HCT116 (cell line): ENCODE results near the gene FAM83F. TPM values are rescaled to one million over a fixed set of nuclear protein-coding genes. Genes with fewer than 3 reads are reported as not detected.

ENCODE experiments used
- ATAC-seq: fragments of 200-7000 bp; cut with Tn5 transposase; 2 replicates; pipeline ENCODE4 v1.9.1; 2020; ENCODE audit warnings: mild to moderate bottlenecking, moderate library complexity
- BruUV-seq: library from RNA; stranded (reverse); fragments of 400-500 nt; replicated peaks from 2 replicates; lab custom pipeline; 2021; lab: Mats Ljungman, UMichigan
- CTCF ChIA-PET: fragments of 300-600 bp; sonication (Branson Sonifier 250); formaldehyde crosslinking; loops from one replicate; lab custom pipeline; 2021; ENCODE audit warnings: antibody characterized with exemption; lab: Charles Lee
- POLR2A ChIA-PET: fragments of 300-600, 350-600 bp; sonication (Branson Sonifier 250); formaldehyde crosslinking; loops from one replicate; lab custom pipeline; 2021; ENCODE audit warnings: antibody characterized with exemption; lab: Charles Lee
- RAD21 ChIA-PET, 2 experiments: fragments of 300-600 bp; sonication (Branson Sonifier 250); formaldehyde crosslinking; loops; one replicate each; lab custom pipeline; 2023; ENCODE audit warnings: low total read pairs in 2 of 2; ENCODE audit not compliant: uncharacterized antibody in 2 of 2, unreplicated experiment in 2 of 2, low non-redundant PET in 1 of 2; lab: Charles Lee
- DNase-seq: peaks from one replicate; pipeline ENCODE4 v3.0.0-alpha.2; 2010; ENCODE audit warnings: low read depth, low spot score
- H2AFZ ChIP-seq: fragments of 200-600 bp; shearing (Covaris generic), sonication (generic); 2 replicates; pipeline ENCODE4 v1.6.1; 2017; ENCODE audit warnings: low read depth, mixed run types, mixed read lengths, antibody characterized with exemption, low read length; ENCODE audit not compliant: poor library complexity, severe bottlenecking
- H3K27ac ChIP-seq: 2 replicates; pipeline ENCODE4 v1.5.1; 2012; ENCODE audit warnings: low read depth, low read length
- H3K27me3 ChIP-seq: fragments of 200-600 bp; sonication (generic); 2 replicates; pipeline ENCODE4 v1.6.1; 2016; ENCODE audit warnings: mixed run types, low read length, mixed read lengths; ENCODE audit not compliant: insufficient read depth
- H3K36me3 ChIP-seq, 2 experiments: fragments of 200-500 bp in 1 of 2; fragments of 200-600 bp in 1 of 2; sonication (Bioruptor generic) in 1 of 2; sonication (generic) in 1 of 2; 2 replicates each; pipeline versions ENCODE4 v1.5.1 to v1.6.1; 2014 to 2016; ENCODE audit warnings: low read length in 2 of 2, inconsistent platforms in 1 of 2, mixed read lengths in 1 of 2, mixed run types in 1 of 2; ENCODE audit not compliant: insufficient read depth in 2 of 2, control insufficient read depth in 1 of 2
- H3K4me1 ChIP-seq, 2 experiments: fragments of 200-600 bp in 1 of 2; sonication (generic) in 1 of 2; 2 replicates each; pipeline versions ENCODE4 v1.5.1 to v1.6.1; 2012 to 2017; ENCODE audit warnings: low read length in 2 of 2, inconsistent platforms in 1 of 2, mild to moderate bottlenecking in 1 of 2, mixed read lengths in 1 of 2, mixed run types in 1 of 2, moderate library complexity in 1 of 2; ENCODE audit not compliant: insufficient read depth in 2 of 2, control insufficient read depth in 1 of 2
- H3K4me2 ChIP-seq: fragments of 200-600 bp; sonication (generic); 2 replicates; pipeline ENCODE4 v1.6.1; 2017; ENCODE audit warnings: mixed run types, low read length, mixed read lengths
- H3K4me3 ChIP-seq, 2 experiments: fragments of 200-600 bp in 1 of 2; sonication (generic) in 1 of 2; replicated peaks in 1 of 2; 2 replicates each; pipeline ENCODE4 v1.5.1; 2011 to 2016; ENCODE audit warnings: low read length in 2 of 2, control low read depth in 1 of 2, low read depth in 1 of 2, mild to moderate bottlenecking in 1 of 2, mixed read lengths in 1 of 2, mixed run types in 1 of 2
- H3K79me2 ChIP-seq: fragments of 200-600 bp; sonication (generic); 2 replicates; pipeline ENCODE4 v1.6.1; 2017; ENCODE audit warnings: mild to moderate bottlenecking, mixed run types, low read length, moderate library complexity, mixed read lengths; ENCODE audit not compliant: insufficient read depth
- H3K9ac ChIP-seq: fragments of 200-600 bp; sonication (generic); 2 replicates; pipeline ENCODE4 v1.6.1; 2016; ENCODE audit warnings: low read length, mixed read lengths
- H3K9me2 ChIP-seq: fragments of 200-600 bp; sonication (generic), shearing (Covaris generic); 2 replicates; pipeline ENCODE4 v1.6.1; 2017; ENCODE audit warnings: mixed run types, mild to moderate bottlenecking, moderate library complexity; ENCODE audit not compliant: insufficient read depth
- H3K9me3 ChIP-seq, 2 experiments: fragments of 200-500 bp in 1 of 2; fragments of 200-600 bp in 1 of 2; sonication (Bioruptor generic) in 1 of 2; sonication (generic) in 1 of 2; 2 replicates each; pipeline ENCODE4 v1.6.1; 2014 to 2017; ENCODE audit warnings: low read length in 2 of 2, mixed read lengths in 2 of 2, inconsistent platforms in 1 of 2, low read depth in 1 of 2, mild to moderate bottlenecking in 1 of 2, mixed run types in 1 of 2, moderate library complexity in 1 of 2; ENCODE audit not compliant: control insufficient read depth in 1 of 2, insufficient read depth in 1 of 2
- H4K20me1 ChIP-seq: fragments of 200-600 bp; sonication (generic), shearing (Covaris generic); 2 replicates; pipeline ENCODE4 v1.6.1; 2017; ENCODE audit warnings: mixed run types, mild to moderate bottlenecking, moderate library complexity; ENCODE audit not compliant: insufficient read depth
- EGR1 ChIP-seq: IDR thresholded peaks from 2 replicates; pipeline ENCODE4 v1.6.1; 2012; ENCODE audit warnings: low read depth
- EZH2 ChIP-seq: fragments of 200-600 bp; sonication (generic); IDR thresholded peaks from 2 replicates; pipeline ENCODE4 v1.6.1; 2017; ENCODE audit warnings: antibody characterized with exemption, mixed run types
- EZH2phosphoT487 ChIP-seq: fragments of 200-600 bp; IDR thresholded peaks from 2 replicates; pipeline ENCODE4 v1.6.1; 2018; ENCODE audit warnings: antibody characterized with exemption, borderline replicate concordance
- SRF ChIP-seq: IDR thresholded peaks from 2 replicates; pipeline ENCODE4 v1.6.1; 2012; ENCODE audit warnings: low read depth
- TCF7L2 ChIP-seq: IDR thresholded peaks from 2 replicates; pipeline ENCODE4 v1.7.0; 2011; ENCODE audit warnings: borderline replicate concordance, inconsistent platforms; ENCODE audit not compliant: insufficient read depth, insufficient read length; ENCODE audit errors: extremely low read depth
- YY1 ChIP-seq: IDR thresholded peaks from 2 replicates; pipeline ENCODE4 v1.6.1; 2011; ENCODE audit warnings: low read length, low read depth, moderate library complexity, mild to moderate bottlenecking; ENCODE audit not compliant: insufficient replicate concordance; ENCODE audit errors: extremely low read depth
- ZFX ChIP-seq: fragments of 450-650 bp; IDR thresholded peaks from 2 replicates; pipeline ENCODE4 v1.6.1; 2017
- intact Hi-C: fragments of 100-400 bp; cut with micrococcal nuclease; formaldehyde crosslinking; loops from 2 replicates; pipeline ENCODE4 v1.10.0; 2022
- total RNA-seq: library from RNA; stranded (reverse); gene quantifications from one replicate; pipeline ENCODE4 v1.2.1, GENCODE V29; 2021; ENCODE audit not compliant: unreplicated experiment
- TF ChIP-seq, protein P1 (sequence below): IDR thresholded peaks from 2 replicates; pipeline ENCODE4 v1.6.1; 2011; ENCODE audit warnings: mild to moderate bottlenecking, low read length, moderate library complexity; ENCODE audit not compliant: insufficient replicate concordance; ENCODE audit errors: extremely low read depth
- TF ChIP-seq, protein P2 (sequence below): IDR thresholded peaks from 2 replicates; pipeline ENCODE4 v1.6.1; 2012

The FAM83F gene
- total RNA-seq, 1 experiment from 2014 or later: 24.5 TPM

DNA sequence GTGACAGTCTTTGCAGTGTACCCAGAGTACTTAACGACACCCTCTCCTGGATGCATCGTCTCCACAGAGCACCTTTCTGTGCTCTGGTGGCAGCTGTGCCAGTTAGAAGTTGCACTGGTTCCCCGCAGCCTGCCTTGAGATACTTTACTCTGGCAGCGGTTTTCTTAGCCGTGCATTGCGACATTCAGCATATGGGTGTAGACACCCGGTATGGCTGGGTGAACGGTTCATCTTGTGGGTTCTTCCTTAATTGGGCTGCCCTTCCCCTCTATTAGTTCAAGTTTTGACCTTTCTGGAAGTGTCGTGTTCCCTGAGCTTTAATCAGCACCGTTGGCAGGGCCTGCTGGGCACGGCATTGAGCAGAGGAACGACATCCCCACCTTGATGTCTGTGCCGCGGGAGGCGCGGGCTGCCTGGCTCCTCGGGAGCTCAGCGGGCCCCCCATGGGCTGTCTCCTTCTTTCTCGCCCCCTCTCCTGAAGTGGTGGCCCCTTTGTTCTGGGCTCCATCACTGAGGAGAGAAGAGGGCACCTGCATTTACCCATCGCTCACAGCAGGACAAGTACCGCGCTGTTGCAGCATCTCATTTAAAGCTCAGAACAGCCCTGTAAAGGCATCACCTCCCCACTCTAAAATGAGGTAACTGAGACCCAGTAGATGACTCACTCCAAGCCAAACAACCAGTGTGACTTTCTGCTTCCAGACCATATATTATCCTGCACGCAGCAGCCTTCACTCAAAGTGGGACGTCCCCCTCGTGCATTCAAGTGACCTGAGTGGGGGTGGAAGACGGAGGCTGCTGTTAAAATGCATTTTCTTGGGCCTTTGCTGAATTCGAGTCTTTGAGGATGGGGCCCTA, 13.3 kb downstream of the FAM83F start:
- TF ChIP-seq EZH2phosphoT487 (no peak), TCF7L2 (no peak), ZFX (no peak), EGR1 (no peak), YY1 (no peak), SRF (no peak), EZH2 (no peak)
- TF ChIP-seq, protein P1, sequence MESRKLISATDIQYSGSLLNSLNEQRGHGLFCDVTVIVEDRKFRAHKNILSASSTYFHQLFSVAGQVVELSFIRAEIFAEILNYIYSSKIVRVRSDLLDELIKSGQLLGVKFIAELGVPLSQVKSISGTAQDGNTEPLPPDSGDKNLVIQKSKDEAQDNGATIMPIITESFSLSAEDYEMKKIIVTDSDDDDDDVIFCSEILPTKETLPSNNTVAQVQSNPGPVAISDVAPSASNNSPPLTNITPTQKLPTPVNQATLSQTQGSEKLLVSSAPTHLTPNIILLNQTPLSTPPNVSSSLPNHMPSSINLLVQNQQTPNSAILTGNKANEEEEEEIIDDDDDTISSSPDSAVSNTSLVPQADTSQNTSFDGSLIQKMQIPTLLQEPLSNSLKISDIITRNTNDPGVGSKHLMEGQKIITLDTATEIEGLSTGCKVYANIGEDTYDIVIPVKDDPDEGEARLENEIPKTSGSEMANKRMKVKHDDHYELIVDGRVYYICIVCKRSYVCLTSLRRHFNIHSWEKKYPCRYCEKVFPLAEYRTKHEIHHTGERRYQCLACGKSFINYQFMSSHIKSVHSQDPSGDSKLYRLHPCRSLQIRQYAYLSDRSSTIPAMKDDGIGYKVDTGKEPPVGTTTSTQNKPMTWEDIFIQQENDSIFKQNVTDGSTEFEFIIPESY: no peak
- TF ChIP-seq, protein P2, sequence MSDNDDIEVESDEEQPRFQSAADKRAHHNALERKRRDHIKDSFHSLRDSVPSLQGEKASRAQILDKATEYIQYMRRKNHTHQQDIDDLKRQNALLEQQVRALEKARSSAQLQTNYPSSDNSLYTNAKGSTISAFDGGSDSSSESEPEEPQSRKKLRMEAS: no peak
- ATAC-seq: no peak
- no peak overlapping the region for H2AFZ ChIP-seq
- H3K36me3 ChIP-seq: no peaks in the 10 kb centered on the region
- H4K20me1 ChIP-seq: no peaks in the 10 kb centered on the region
- DNase-seq: no peak
- no peak overlapping the region for H3K4me3 ChIP-seq
- no peaks in the 10 kb centered on the region for H3K9me3 ChIP-seq
- intact Hi-C loops: no loop called here
- no peak overlapping the region for H3K27ac ChIP-seq
- H3K4me2 ChIP-seq: no peak overlapping the region
- no peaks in the 10 kb centered on the region for H3K27me3 ChIP-seq
- POLR2A ChIA-PET: no interaction called here
- H3K4me1 ChIP-seq: no peaks in the 10 kb centered on the region; a peak in 1 of 4 replicates
- CTCF ChIA-PET: no interaction called here
- peaks cover 32% of the 10 kb centered on the region; the same call in 1 of the 2 replicates for H3K79me2 ChIP-seq
- no peak overlapping the region for H3K9ac ChIP-seq
- RAD21 ChIA-PET: no interaction called here
- H3K9me2 ChIP-seq: no peaks in the 10 kb centered on the region
- no TSS peak for BruUV-seq
